ENCODE measurements around the gene FN3KRP.

FN3KRP gene

GRCh38 chr17:82716203-82717010, at the start of gene FN3KRP:
TSS of gene FN3KRP (plus strand) at chr17:82716706. CDS start at chr17:82716756, 50 bp downstream.
- peak; percentile 77 for DNase-seq

- no peak for DNase-seq
These were observed 49.4 kb upstream of the FN3KRP start for GRCh38 chr17:82666931-82667667.

GRCh38 chr17:82667668-82668000, 48.9 kb upstream of the FN3KRP start:
- DNase-seq = no peak

- no peak for DNase-seq
These were observed 48.4 kb upstream of the FN3KRP start for GRCh38 chr17:82668024-82668630.

- DNase-seq = no peak
These were observed 47.8 kb upstream of the FN3KRP start for GRCh38 chr17:82668631-82669099.

- DNase-seq = no peak
These were observed 45.6 kb upstream of the FN3KRP start for GRCh38 chr17:82670661-82671450.

- DNase-seq = no peak
These were observed 41.6 kb upstream of the FN3KRP start for GRCh38 chr17:82674656-82675475.

GRCh38 chr17:82675476-82676245, 40.8 kb upstream of the FN3KRP start:
- DNase-seq = no peak

- DNase-seq = no peak
These were observed 39.1 kb upstream of the FN3KRP start for GRCh38 chr17:82677353-82677925.

GRCh38 chr17:82678265-82678891, 38.1 kb upstream of the FN3KRP start:
- DNase-seq = no peak

- no peak for DNase-seq
These were observed 36.7 kb upstream of the FN3KRP start for GRCh38 chr17:82679586-82680465.

- DNase-seq = no peak
These were observed 35.0 kb upstream of the FN3KRP start for GRCh38 chr17:82681547-82681946.

- no peak for DNase-seq
These were observed 33.0 kb upstream of the FN3KRP start for GRCh38 chr17:82683534-82683933.

- no peak for DNase-seq
These were observed 32.2 kb upstream of the FN3KRP start for GRCh38 chr17:82684228-82684841.

- DNase-seq = no peak
These were observed 31.2 kb upstream of the FN3KRP start for GRCh38 chr17:82685291-82685690.

- DNase-seq = no peak
These were observed 29.9 kb upstream of the FN3KRP start for GRCh38 chr17:82686366-82687324.

GRCh38 chr17:82687375-82687861, 29.1 kb upstream of the FN3KRP start:
- no peak for DNase-seq

All from KG1 (cell line).